ENCODE results near the gene AP2A2.
A peak's percentile ranks its signal among the peaks of the same experiment; 100 is the strongest.

The AP2A2 gene

GRCh38 chr11:975827-976226 lies 50.2 kb downstream of the AP2A2 start:
- no peak for DNase-seq (ENCODE audit: low spot score)
- peak; percentile 9 for TF ChIP-seq CTCF (IDR thresholded peaks at IDR 0.05; ENCODE audit: extremely low read depth, insufficient read depth, missing control alignments)
- in situ Hi-C loops (cut with MboI; ENCODE audit: low pct_unique_long_range_greater_than_20kb, low sequenced_read_pairs, unreplicated experiment), result no loop called here

GRCh38 chr11:976431-977160 lies 50.9 kb downstream of the AP2A2 start:
- DNase-seq (ENCODE audit: low spot score), result no peak
- TF ChIP-seq CTCF (IDR thresholded peaks at IDR 0.05; ENCODE audit: extremely low read depth, insufficient read depth, missing control alignments), result no peak
- in situ Hi-C loops (cut with MboI; ENCODE audit: low pct_unique_long_range_greater_than_20kb, low sequenced_read_pairs, unreplicated experiment), result no loop called here

- no peak for TF ChIP-seq CTCF (IDR thresholded peaks at IDR 0.05; ENCODE audit: extremely low read depth, insufficient read depth, missing control alignments)
- DNase-seq (ENCODE audit: low spot score), result no peak
- in situ Hi-C loops (cut with MboI; ENCODE audit: low pct_unique_long_range_greater_than_20kb, low sequenced_read_pairs, unreplicated experiment), result no loop called here
Observed at GRCh38 chr11:977830-978720, 52.4 kb downstream of the AP2A2 start.

- no peak for TF ChIP-seq CTCF (IDR thresholded peaks at IDR 0.05; ENCODE audit: extremely low read depth, insufficient read depth, missing control alignments)
- in situ Hi-C loops (cut with MboI; ENCODE audit: low pct_unique_long_range_greater_than_20kb, low sequenced_read_pairs, unreplicated experiment), result no loop called here
Observed at GRCh38 chr11:978781-979180, 53.1 kb downstream of the AP2A2 start.

GRCh38 chr11:980438-981357 lies 55.0 kb downstream of the AP2A2 start:
- no peak for DNase-seq (ENCODE audit: low spot score)
- TF ChIP-seq CTCF (IDR thresholded peaks at IDR 0.05; ENCODE audit: extremely low read depth, insufficient read depth, missing control alignments), result no peak
- in situ Hi-C loops (cut with MboI; ENCODE audit: low pct_unique_long_range_greater_than_20kb, low sequenced_read_pairs, unreplicated experiment), result no loop called here

More at GRCh38 chr11:978781-979180, 53.1 kb downstream of the AP2A2 start:
- no peak for DNase-seq (ENCODE audit: low spot score)

- TF ChIP-seq CTCF (IDR thresholded peaks at IDR 0.05; ENCODE audit: extremely low read depth, insufficient read depth, missing control alignments), result no peak
- no peak for DNase-seq (ENCODE audit: low spot score)
- in situ Hi-C loops (cut with MboI; ENCODE audit: low pct_unique_long_range_greater_than_20kb, low sequenced_read_pairs, unreplicated experiment), result no loop called here
Observed at GRCh38 chr11:981764-982163, 56.1 kb downstream of the AP2A2 start.

Data from GM13977 (cell line).